GM18907 (cell line): Measurements from ENCODE around the gene DNAAF2.
"Not testable (repeated sequence)": the region's sequence is repeated elsewhere in the genome, so short reads cannot be mapped to it uniquely, and the experiment has no call there.

Source experiments
- ATAC-seq: cut with Tn5 transposase; IDR thresholded peaks from one replicate; pipeline ENCODE4 v1.9.1; 2021; ENCODE audit warnings: mild to moderate bottlenecking, moderate library complexity; ENCODE audit not compliant: unreplicated experiment

The DNAAF2 gene

DNA sequence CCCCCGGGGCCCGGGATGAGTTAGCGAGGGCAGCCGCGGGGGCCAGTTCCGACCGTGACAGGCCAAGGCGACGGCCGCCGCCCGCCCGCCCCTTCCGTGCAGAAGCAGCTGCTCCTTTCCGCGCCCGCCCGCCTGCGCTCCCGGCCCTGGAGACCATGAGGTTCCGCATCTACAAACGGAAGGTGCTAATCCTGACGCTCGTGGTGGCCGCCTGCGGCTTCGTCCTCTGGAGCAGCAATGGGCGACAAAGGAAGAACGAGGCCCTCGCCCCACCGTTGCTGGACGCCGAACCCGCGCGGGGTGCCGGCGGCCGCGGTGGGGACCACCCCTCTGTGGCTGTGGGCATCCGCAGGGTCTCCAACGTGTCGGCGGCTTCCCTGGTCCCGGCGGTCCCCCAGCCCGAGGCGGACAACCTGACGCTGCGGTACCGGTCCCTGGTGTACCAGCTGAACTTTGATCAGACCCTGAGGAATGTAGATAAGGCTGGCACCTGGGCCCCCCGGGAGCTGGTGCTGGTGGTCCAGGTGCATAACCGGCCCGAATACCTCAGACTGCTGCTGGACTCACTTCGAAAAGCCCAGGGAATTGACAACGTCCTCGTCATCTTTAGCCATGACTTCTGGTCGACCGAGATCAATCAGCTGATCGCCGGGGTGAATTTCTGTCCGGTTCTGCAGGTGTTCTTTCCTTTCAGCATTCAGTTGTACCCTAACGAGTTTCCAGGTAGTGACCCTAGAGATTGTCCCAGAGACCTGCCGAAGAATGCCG is 13.7 kb downstream of the DNAAF2 start:
- peak; percentile 35 for ATAC-seq

DNA sequence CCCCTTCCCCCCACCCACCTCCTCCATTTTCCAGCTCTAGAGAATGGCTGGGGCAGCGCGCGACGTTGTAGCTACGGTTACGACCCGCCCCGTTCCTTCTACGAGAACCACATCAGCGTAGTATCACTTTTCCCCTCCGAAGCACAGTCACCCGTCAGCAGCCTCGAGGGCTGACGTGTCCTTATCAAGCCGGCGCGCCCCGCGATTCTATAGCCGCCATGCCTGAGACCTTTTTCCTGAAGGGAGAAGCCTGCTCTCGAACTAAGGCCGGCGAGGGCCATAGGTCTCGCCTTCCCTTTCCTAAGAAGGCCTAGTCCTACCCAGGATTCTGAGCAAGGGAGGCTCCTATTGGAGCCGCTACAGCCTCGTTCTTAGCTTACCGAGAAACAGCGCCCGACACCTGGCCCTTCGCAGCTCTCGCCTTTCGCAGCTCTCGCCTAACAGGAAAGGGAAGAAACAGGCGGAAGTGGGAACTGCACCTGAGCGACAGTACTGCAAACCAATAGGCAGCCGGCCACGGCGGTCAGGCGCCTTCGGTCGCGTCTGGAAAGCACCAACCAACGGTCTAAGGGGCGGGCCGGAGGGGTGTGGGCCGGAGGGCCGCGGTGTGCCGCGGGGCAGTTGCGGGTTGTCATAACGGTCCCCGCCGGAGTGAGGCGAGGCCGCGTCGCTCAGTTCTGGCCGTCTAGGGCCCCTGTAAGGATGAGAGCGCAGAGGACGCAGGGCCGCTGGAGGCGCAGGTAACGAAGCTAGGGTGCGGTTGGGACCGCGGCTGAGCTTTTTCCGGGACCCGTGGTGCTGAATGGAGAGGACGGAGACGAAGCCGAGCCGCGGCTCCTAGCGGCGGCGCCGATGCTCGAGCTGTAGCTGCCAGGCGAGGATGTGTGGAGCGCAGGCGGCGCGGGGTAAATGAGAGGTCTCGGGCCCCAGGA is 14.6 kb downstream of the DNAAF2 start, which contains the start of the genes MGAT2 and RPL36AL:
TSS of gene MGAT2 (plus strand) at position 618 of the 932 bp plus-strand sequence. CDS start 470 bp downstream, outside the sequence.
TSS of gene RPL36AL (minus strand) at position 445 of the 932 bp plus-strand sequence. CDS start 1,522 bp downstream, outside the sequence.
- ATAC-seq, result peak; percentile 95

DNA sequence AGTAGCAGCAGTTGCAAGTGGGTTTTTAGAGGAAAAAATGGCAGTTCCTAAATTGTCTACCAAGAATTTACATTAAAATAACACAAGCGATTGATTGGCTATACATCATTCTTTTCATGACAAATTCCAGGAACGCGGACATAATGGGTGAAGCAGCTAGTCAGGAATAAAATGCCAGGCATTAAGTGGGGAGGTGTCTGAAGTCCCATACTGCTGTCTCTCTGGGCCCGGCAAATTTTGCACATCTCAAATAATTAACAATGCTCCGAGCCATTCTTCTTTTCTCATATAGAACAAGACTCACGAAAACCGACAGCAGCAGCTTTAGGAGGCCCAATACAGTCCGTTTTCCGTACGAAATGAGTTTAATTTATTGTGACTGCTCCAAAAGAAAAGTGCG is 15.3 kb downstream of the DNAAF2 start:
- no peak for ATAC-seq

DNA sequence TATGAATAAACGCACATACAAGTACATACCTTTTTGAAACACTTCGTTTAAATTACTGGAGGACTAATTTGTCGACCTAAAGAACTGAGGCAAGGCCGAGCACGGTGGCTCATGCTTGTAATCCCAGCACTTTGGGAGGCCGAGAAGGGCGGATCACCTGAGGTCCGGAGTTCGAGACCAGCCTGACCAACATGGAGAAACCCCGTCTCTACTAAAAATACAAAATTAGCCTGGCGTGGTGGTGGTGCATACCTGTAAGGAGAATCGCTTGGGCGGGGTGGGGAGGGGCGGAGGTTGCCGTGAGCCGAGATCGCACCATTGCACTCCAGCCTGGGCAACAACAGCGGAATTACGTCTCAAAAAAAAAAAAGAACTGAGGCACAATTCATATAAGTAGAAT is 15.8 kb downstream of the DNAAF2 start:
- not testable (repeated sequence) for ATAC-seq

DNA sequence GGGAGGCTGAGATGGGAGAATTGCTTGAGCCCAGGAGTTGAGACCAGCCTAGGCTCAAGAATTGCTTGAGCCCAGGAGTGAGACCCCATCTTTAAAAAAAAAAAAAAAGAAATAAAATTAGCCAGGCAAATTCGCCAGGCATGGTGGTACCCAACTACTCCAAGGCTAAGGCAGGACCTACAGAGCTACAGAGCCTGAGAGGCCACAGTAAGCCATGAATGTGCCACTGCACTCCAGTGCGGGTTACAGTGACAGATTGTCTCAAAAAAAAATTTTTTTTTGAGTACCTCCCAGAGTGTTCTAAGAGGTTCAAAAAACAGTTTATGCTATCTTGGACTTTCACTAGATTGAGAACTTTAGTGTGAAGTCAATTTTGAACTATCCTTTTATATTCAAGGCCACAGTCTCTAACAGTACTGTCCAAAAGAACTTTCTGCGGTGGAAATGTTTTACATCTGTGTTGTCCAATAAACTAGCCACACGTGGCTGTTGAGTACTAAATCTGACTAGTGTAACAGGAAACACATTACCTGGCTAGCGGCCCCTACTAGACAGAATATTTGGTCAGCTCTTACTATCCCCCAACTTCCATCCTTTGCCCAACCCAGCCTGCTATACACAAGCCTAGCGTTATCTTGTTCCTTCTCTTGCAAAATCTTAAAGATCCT is 17.1 kb downstream of the DNAAF2 start:
- ATAC-seq, result no peak

DNA sequence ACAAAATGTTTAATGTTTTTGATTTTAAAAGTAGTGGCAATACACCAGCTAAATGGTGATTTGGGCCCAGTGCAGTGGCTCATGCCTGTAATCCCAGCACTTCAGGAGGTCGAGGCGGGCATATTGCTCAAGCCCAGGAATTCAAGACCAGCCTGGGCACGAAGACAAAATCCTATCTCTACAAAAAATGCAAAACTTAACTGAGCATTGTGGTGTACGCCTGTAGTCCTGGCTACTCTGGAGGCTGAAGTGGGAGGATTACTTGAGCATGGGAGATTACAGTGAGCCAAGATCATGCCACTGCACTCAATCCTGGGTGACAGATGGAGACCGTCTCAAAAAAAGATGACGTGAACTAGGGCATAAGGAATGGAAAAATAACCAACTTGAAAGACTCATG is 19.3 kb downstream of the DNAAF2 start:
- ATAC-seq, result no peak

DNA sequence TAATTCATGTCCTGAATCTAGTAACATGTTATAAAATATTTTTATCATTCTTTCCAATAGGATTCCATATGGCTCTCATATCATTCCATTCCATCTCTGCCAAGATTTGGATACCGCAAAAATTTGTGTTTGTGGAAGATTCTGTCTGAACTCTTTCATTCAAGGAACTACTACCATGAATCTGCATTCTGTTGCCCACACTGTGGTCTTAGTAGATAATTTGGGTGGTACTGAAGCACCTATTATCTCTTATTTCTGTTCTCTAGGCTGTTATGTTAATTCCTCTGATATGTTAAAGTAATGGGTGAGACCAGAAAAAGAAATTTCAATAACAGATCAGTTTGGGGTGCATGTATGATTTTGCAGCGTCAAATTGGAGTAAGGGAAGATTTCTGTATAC is 20.8 kb downstream of the DNAAF2 start:
- ATAC-seq, result no peak

DNA sequence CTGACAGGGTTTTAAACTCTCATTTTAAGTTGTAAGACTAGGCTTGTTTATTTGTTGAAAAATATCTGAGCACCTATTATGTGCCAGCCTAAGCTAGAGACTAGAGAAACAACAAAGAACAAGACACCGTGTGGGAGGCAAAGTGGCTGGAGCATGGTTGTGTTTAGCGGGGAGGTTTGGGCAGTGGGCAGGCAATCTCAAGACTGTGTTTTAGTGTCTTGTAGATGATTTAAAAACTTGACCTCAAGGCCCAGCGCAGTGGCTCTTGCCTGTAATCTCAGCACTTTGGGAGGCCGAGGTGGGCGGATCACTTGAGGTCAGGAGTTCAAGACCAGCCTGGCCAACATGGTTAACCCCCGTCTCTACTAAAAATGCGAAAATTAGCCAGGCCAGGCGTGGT is 22.4 kb downstream of the DNAAF2 start:
- no peak for ATAC-seq

DNA sequence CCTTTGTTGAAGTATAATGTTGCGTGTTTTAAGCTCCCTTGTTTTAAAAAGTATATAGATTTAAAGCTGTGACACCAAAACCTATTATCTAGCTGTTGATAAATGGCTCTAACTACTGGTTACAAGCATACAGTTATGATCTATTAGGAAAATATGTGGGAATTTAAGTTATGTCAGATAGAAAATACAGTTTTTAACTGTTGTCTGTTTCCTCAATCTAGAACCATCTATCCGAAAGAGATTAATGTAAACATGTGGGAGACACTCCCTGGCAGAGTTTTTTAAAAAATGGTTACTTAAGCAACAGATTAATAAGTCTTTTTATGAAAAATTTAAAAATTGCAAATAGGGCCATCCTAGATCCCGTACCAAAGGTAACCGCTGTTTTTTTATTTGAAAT is 22.8 kb downstream of the DNAAF2 start:
- ATAC-seq, result no peak

DNA sequence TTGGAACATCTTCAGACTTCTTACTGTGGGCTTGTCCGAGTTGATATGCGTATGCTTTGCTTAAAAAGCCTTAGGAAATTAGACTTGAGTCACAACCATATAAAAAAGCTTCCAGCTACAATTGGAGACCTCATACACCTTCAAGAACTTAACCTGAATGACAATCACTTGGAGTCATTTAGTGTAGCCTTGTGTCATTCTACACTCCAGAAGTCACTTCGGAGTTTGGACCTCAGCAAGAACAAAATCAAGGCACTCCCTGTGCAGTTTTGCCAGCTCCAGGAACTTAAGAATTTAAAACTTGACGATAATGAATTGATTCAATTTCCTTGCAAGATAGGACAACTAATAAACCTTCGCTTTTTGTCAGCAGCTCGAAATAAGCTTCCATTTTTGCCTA is 27.5 kb downstream of the DNAAF2 start:
- ATAC-seq, result no peak

DNA sequence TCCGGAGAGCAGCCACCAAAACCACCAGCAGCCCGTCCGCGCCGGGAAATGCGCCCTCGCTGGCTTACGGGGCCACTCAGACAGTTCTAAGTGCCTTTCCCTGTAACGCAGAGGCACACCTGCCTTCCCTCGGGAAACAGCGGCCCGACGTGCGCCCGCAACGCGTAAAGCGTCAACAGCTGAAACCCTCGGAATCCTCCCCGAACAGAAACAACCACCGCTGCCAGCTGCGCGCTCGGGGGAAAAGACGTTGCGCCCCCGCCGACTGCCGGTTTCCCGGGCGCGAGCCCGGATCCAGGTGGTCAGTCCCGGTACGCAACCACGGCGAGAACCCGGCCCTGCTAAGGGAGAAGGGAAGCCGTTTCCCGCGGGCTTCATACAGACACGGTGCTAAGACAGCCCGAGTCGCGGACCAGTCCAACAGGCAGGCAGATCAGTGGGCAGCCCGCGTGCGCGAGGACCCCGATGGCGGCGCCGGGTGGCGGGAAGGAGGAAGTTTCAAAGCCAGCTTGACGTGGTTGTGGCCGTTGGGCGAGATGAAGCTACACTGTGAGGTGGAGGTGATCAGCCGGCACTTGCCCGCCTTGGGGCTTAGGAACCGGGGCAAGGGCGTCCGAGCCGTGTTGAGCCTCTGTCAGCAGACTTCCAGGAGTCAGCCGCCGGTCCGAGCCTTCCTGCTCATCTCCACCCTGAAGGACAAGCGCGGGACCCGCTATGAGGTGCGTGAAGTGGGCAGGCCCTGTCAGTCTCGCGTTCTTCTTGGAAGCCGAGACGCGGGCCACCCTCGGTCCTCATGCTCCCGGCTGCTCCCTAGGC is 36.4 kb downstream of the DNAAF2 start, which contains the start of gene LRR1:
TSS of gene LRR1 (plus strand) at position 456 of the 816 bp plus-strand sequence. CDS start at position 537, 81 bp downstream.
- peak; percentile 57 for ATAC-seq

DNA sequence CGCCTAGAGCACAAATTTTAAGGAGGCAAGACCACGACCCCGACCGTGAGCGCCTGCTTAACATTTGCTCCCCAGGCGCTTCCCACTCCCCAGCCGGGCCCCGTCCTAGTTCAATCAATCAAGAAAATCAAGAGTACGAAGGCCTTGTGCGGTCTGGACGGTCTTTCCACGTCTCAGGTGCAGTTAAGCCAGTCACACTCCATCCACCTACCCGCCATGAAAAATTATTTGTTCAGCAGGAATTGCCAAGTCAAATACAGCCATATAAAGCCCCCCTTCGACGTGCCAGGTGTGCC is 36.9 kb downstream of the DNAAF2 start:
- ATAC-seq, result peak; percentile 1

DNA sequence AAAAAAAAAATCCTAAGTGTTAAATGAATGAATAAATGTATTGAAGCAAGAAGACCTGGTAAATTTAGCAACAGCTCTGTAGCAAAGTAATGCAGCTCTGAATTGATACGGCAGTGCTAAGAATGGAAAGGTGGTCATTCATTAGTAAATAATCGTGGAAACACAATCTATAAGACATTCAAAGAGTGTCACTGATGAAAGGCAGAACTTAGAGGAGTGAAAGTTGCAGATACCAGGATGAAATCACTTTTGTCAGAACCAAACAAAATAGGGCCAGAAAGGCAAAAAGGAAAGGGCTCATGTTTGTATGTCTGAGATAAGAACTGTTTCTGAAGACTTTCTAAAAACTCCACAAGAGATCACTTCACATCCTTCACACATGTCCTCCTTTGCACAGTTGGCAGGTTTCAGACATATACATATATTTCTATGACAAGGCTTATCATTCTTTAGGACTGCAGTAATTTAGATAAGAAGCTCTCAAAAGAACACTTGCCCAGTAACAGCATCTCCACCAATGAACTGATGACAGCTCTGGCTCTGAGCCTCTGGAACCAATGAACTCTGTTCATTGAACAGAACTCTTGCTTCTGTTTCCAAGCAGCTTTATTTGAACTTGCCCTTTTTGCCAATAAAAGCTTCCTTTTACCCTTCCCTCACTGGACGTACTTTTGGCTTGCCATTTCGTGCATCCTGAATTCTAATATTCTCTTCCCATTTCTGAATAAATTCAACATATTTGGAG is 40.5 kb downstream of the DNAAF2 start:
- ATAC-seq, result no peak

DNA sequence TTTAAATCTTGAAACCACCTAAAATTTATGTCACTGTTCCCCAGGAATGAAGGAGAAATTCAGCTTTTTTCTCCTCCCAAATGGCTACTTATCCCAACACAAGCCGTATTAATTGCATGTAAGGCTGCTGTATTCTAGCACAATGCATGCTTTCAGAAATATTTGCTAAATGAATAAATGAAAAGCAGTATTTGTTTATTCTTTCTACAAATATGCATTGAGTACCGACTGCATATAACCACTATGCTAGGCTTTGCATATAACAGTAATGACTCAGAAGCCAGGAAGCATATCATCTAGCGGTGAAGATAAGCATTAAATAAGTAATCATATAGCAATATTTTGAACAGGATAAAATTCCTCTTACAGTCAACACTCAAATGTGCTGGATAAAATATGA is 42.0 kb downstream of the DNAAF2 start:
- ATAC-seq, result no peak

DNA sequence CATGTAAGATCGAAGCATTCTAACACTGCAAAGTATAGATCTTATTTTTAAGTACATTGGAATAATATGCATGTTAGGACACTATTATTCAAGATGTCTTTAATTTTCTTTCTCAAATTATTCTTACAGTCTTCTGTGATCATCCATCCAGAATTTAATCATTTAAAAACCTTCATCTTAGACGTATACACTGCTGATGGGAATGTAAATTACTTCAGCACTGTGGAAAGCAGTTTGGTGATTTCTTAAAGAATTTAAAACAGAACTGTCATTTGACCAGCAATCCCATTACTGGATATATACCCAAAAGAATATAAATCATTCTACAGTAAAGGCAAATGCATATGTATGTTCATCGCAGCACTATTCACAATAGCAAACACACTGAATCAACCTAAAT is 45.7 kb downstream of the DNAAF2 start:
- no peak for ATAC-seq

DNA sequence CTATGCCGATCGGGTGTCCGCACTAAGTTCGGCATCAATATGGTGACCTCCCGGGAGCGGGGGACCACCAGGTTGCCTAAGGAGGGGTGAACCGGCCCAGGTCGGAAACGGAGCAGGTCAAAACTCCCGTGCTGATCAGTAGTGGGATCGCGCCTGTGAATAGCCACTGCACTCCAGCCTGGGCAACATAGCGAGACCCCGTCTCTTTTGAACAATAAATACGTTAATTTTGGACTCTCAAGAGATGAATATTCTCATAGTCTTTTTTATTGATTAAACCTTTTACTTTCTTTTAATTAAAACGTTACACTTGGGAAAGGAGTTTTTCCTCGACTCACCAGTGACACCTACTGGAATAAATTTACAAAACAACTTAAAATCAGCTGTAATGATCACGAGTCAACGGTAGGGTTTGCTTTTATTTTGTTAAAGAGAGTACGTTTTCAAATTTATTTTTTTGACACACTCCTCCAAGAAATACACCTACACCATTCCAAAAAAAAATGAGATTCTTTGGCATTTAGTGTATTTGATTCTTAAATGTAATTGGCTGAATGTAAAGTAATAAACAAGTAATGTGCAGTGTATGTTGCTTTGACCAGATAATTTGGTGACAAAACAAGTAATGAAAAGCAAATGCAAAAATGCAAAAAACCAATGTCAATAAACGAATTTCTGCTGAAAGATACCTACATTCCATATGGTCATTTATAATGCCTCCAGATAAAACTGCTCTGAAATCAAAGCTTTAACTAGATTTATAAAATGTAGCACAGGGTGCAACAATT is 48.2 kb downstream of the DNAAF2 start:
- ATAC-seq, result peak; percentile 44

DNA sequence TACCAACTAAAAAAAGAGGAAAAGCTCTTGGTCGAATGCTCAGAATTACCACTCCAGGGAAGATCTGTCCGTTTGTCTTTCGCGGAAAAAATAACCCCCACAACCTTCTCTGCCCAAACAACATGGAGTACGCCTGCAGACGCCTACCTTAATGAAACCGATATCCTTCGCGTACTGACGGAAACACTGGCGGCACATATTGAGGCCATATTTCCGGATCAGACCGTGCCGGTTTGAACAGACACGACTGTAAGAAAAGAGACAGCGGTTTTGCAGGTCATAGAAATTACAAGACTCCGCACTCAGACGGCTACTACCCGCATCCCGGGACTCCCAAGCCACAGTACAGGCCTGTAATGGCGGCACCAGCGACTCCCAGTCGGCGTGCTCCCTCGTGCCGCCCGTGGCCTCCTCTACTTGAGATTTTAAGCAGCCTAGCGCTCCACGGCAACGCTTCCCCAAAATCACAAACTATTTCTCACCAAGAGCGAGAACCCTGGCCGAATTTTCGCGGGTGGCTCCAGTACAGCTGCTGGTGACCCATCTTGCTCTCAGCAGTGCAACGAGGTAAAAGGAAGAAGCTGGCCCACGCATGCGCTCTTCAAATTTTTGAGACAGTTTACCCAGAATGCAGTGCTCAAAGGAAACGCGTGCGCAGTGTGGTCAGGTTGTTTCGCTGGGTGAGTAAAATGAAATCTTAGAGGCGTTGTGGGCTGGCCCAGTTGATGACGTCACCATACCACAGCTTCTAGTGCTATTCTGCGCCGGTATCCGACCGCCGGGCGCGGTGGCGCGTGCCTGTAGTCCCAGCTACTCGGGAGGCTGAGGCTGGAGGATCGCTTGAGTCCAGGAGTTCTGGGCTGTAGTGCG is 49.0 kb downstream of the DNAAF2 start, which contains the start of gene RPS29:
TSS of gene RPS29 (minus strand) at position 578 of the 870 bp plus-strand sequence. CDS start at position 544, 34 bp downstream.
- ATAC-seq, result peak; percentile 91
